PC-3 (cell line): ENCODE measurements around the gene ARHGEF18. TPM values are rescaled to one million over a fixed set of nuclear protein-coding genes. Genes with fewer than 3 reads are reported as not detected.

Experiments
- ATAC-seq: fragments of 200-7000 bp; cut with Tn5 transposase; 2 replicates; pipeline ENCODE4 v1.9.1; 2020; ENCODE audit warnings: mild to moderate bottlenecking, moderate library complexity
- BruUV-seq: library from RNA; stranded (reverse); fragments of 400-500 nt; replicated peaks from 2 replicates; lab custom pipeline; 2021; lab: Mats Ljungman, UMichigan
- CTCF ChIA-PET: fragments of 300-600 bp; sonication (Branson Sonifier 250); formaldehyde crosslinking; loops from one replicate; lab custom pipeline; 2022; ENCODE audit warnings: antibody characterized with exemption; lab: Charles Lee
- POLR2A ChIA-PET: fragments of 300-600 bp; sonication (Branson Sonifier 250); formaldehyde crosslinking; loops from one replicate; lab custom pipeline; 2022; ENCODE audit warnings: antibody characterized with exemption; ENCODE audit not compliant: unreplicated experiment; lab: Charles Lee
- DNase-seq: peaks from one replicate; pipeline ENCODE4 v3.0.0-alpha.2; 2015
- H2AFZ ChIP-seq: fragments of 300-600 bp; sonication (generic); 2 replicates; pipeline ENCODE4 v1.6.0; 2016; ENCODE audit warnings: antibody characterized with exemption, low read length
- H3F3A ChIP-seq: fragments of 300-600 bp; sonication (generic); one replicate; pipeline ENCODE4 v1.6.0; 2017; ENCODE audit warnings: antibody characterized with exemption, low read length, control low read depth, mild to moderate bottlenecking; ENCODE audit not compliant: unreplicated experiment
- H3K27ac ChIP-seq: fragments of 300-600 bp; sonication (generic); 2 replicates; pipeline ENCODE4 v1.5.1; 2016; ENCODE audit warnings: mild to moderate bottlenecking, low read length
- H3K27me3 ChIP-seq: fragments of 300-600 bp; sonication (generic); 2 replicates; pipeline ENCODE4 v1.6.1; 2016; ENCODE audit warnings: low read length, mixed read lengths
- H3K36me3 ChIP-seq: fragments of 300-600 bp; sonication (generic); 2 replicates; pipeline ENCODE4 v1.6.1; 2016; ENCODE audit warnings: low read depth, mixed run types, low read length, mixed read lengths
- H3K4me1 ChIP-seq: fragments of 300-600 bp; sonication (generic); 2 replicates; pipeline ENCODE4 v1.5.1; 2016; ENCODE audit warnings: low read length; ENCODE audit not compliant: insufficient read depth
- H3K4me2 ChIP-seq: fragments of 300-600 bp; sonication (generic); 2 replicates; pipeline ENCODE4 v1.6.0; 2016; ENCODE audit warnings: low read length
- H3K4me3 ChIP-seq: fragments of 300-600 bp; sonication (generic); 2 replicates; pipeline ENCODE4 v1.5.1; 2016; ENCODE audit warnings: mild to moderate bottlenecking, low read length, mixed read lengths
- H3K79me2 ChIP-seq: fragments of 300-600 bp; sonication (generic); 2 replicates; pipeline ENCODE4 v1.6.1; 2017; ENCODE audit warnings: low read length, mixed read lengths
- H3K9ac ChIP-seq: fragments of 300-600 bp; sonication (generic); 2 replicates; pipeline ENCODE4 v1.6.0; 2016; ENCODE audit warnings: mild to moderate bottlenecking, low read length
- H3K9me2 ChIP-seq: fragments of 300-600 bp; sonication (generic); replicated peaks from 2 replicates; pipeline ENCODE4 v1.6.1; 2016; ENCODE audit warnings: mixed run types, low read length, mixed read lengths
- H3K9me3 ChIP-seq: fragments of 300-600 bp; sonication (generic); 2 replicates; pipeline ENCODE4 v1.6.1; 2016; ENCODE audit warnings: low read length, mixed read lengths
- H4K20me1 ChIP-seq: fragments of 300-600 bp; sonication (generic); 2 replicates; pipeline ENCODE4 v1.6.1; 2016; ENCODE audit warnings: low read length, mixed read lengths
- CTCF ChIP-seq: fragments of 300-600 bp; sonication (generic); conservative IDR thresholded peaks from 2 replicates; pipeline ENCODE4 v1.5.1; 2017; ENCODE audit warnings: antibody characterized with exemption, low read depth, mild to moderate bottlenecking, low read length
- EZH2 ChIP-seq: fragments of 300-600 bp; sonication (generic); IDR thresholded peaks from one replicate; pipeline ENCODE4 v1.6.1; 2017; ENCODE audit warnings: antibody characterized with exemption, mild to moderate bottlenecking, low read length; ENCODE audit not compliant: unreplicated experiment
- EZH2phosphoT487 ChIP-seq: fragments of 300-600 bp; sonication (generic); IDR thresholded peaks from 2 replicates; pipeline ENCODE4 v1.6.1; 2018; ENCODE audit warnings: mild to moderate bottlenecking, antibody characterized with exemption, low read length, borderline replicate concordance
- intact Hi-C: fragments of 100-400 bp; cut with micrococcal nuclease; formaldehyde crosslinking; loops from 2 replicates; pipeline ENCODE4 v1.9.0; 2023
- total RNA-seq: library from RNA; depleted of rRNA; stranded (reverse); fragments of >200 nt; gene quantifications from 2 replicates; pipeline ENCODE4 v1.2.3, GENCODE V29; 2014

Gene ARHGEF18
- total RNA-seq, 1 experiment from 2014 or later = 65.1 TPM

DNA sequence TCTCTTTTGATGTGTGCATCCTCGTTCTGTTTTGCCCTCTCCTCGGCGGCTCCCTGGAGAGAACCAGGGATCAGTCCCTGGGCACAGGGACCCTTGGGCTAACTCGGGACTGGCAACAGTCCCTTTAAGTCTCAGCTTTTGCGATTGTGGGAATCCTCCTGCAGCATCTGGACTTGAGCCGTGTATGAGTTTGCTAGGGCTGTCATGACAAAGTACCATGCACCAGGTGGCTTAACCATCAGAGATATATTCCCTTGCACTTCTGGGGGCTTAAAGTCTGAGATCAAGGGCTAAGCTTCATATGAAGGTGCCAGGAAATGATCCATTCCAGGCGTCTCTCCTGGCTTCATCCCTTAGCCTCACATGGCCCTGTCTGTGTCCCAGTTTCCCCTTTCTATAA lies 34.5 kb downstream of the ARHGEF18 start:
- Histone ChIP-seq H2AFZ (no peak overlapping the region), H3K79me2 (no peaks in the 10 kb centered on the region), H3K36me3 (no peaks in the 10 kb centered on the region), H3K4me1 (no peaks in the 10 kb centered on the region; the same call in 1 of the 2 replicates), H3K27me3 (no peaks in the 10 kb centered on the region), H3F3A (no peaks in the 10 kb centered on the region), H3K4me3 (no peak overlapping the region), H4K20me1 (no peaks in the 10 kb centered on the region), H3K9me2 (no peaks in the 10 kb centered on the region), H3K9ac (no peak overlapping the region), H3K4me2 (no peak overlapping the region), H3K9me3 (no peaks in the 10 kb centered on the region), H3K27ac (no peak overlapping the region)
- intact Hi-C loops = no loop called here
- BruUV-seq = no TSS peak
- POLR2A ChIA-PET = no interaction called here
- TF ChIP-seq EZH2phosphoT487 (no peak), EZH2 (no peak), CTCF (no peak)
- CTCF ChIA-PET = no interaction called here
- ATAC-seq = no peak
- no peak for DNase-seq

GRCh38 chr19:7385062-7385461 lies 36.3 kb downstream of the ARHGEF18 start:
- H3K27me3 ChIP-seq = no peaks in the 10 kb centered on the region
- H3K36me3 ChIP-seq = no peaks in the 10 kb centered on the region
- peaks cover 1% of the 10 kb centered on the region for H3K4me1 ChIP-seq
- ATAC-seq (no peak), DNase-seq (no peak)
- no peak overlapping the region for H3K27ac ChIP-seq
- no peak for TF ChIP-seq EZH2phosphoT487
- TF ChIP-seq EZH2 = no peak
- no peak for TF ChIP-seq CTCF
- H3K9me2 ChIP-seq = no peaks in the 10 kb centered on the region
- H3K9me3 ChIP-seq = no peaks in the 10 kb centered on the region
- intact Hi-C loops = no loop called here
- H4K20me1 ChIP-seq = no peaks in the 10 kb centered on the region
- H3F3A ChIP-seq = no peaks in the 10 kb centered on the region
- H3K79me2 ChIP-seq = peaks cover 6% of the 10 kb centered on the region; the same call in 1 of the 2 replicates
- H3K4me2 ChIP-seq = no peak overlapping the region
- no TSS peak for BruUV-seq
- H3K4me3 ChIP-seq = no peak overlapping the region
- ChIA-PET CTCF (interaction anchor here (0.6 kb wide), 1 partner anchor 498 kb away, joined by 3 read pairs; no protein-coding TSS in a partner anchor), POLR2A (interaction anchor here (0.7 kb wide), 1 partner anchor 31 kb away, joined by 3 read pairs; no protein-coding TSS in a partner anchor)
- H2AFZ ChIP-seq = no peak overlapping the region
- no peak overlapping the region for H3K9ac ChIP-seq

DNA sequence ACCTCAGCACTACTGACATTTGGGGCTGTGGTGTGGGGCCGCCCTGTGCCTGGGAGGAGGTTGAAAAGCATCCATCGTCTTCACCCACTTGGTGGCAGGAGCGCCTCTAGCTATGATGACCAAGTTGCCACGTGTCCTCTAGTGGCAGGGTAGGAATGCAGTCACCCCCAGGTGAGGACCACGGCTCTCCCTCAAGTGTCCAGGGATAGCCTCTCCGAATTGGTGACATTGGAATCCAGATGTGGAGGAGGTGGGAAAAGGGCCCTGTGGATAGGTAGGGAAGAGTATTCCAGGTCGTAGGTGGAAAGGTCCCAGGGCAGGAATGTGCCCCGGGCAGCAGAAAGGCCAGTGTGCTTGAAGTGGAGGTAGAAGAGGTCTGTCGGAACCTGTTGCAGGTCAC lies 37.6 kb downstream of the ARHGEF18 start:
- TF ChIP-seq EZH2phosphoT487 (no peak), CTCF (peak; percentile 63), EZH2 (no peak)
- no peak overlapping the region for H3K9ac ChIP-seq
- ATAC-seq (peak; percentile 39), DNase-seq (peak; percentile 45)
- H3K27ac ChIP-seq = no peak overlapping the region
- H3K4me2 ChIP-seq = no peak overlapping the region
- BruUV-seq = no TSS peak
- intact Hi-C loops = no loop called here
- CTCF ChIA-PET = interaction anchor here (0.7 kb wide), 1 partner anchor 312 kb away, joined by 5 read pairs; no protein-coding TSS in a partner anchor
- H3K36me3 ChIP-seq = no peaks in the 10 kb centered on the region
- no peaks in the 10 kb centered on the region for H3K9me3 ChIP-seq
- H3F3A ChIP-seq = no peaks in the 10 kb centered on the region
- H3K4me3 ChIP-seq = no peak overlapping the region
- peaks cover 7% of the 10 kb centered on the region; the same call in 1 of the 2 replicates for H3K79me2 ChIP-seq
- H2AFZ ChIP-seq = no peak overlapping the region
- no peaks in the 10 kb centered on the region for H3K9me2 ChIP-seq
- POLR2A ChIA-PET = no interaction called here
- H4K20me1 ChIP-seq = no peaks in the 10 kb centered on the region
- H3K27me3 ChIP-seq = no peaks in the 10 kb centered on the region
- peaks cover 12% of the 10 kb centered on the region for H3K4me1 ChIP-seq
